WTC11 (cell line): ENCODE measurements around the gene CYB5B. TPM values are rescaled to one million over a fixed set of nuclear protein-coding genes. Genes with fewer than 3 reads are reported as not detected.

Source experiments
- ATAC-seq: fragments of 200-7000 bp; cut with Tn5 transposase; 2 replicates; pipeline ENCODE4 v1.10.0; 2021; ENCODE audit warnings: mild to moderate bottlenecking, moderate library complexity
- CTCF ChIA-PET: fragments of 300-600 bp; sonication (Branson Sonifier 250); formaldehyde crosslinking; loops from one replicate; lab custom pipeline; 2021; ENCODE audit warnings: antibody characterized with exemption; lab: Charles Lee
- POLR2A ChIA-PET: fragments of 350-600 bp; sonication (Branson Sonifier 250); formaldehyde crosslinking; loops from one replicate; lab custom pipeline; 2021; ENCODE audit warnings: antibody characterized with exemption; lab: Charles Lee
- DNase-seq: peaks from one replicate; pipeline ENCODE4 v3.0.0; 2021; ENCODE audit warnings: low spot score
- H3K27ac Mint-ChIP-seq: 2 replicates; pipeline ENCODE4 v1.8.0; 2021; ENCODE audit warnings: mixed read lengths
- H3K27me3 Mint-ChIP-seq: 2 replicates; pipeline ENCODE4 v1.8.0; 2021; ENCODE audit warnings: low read depth, mild to moderate bottlenecking, moderate library complexity, mixed read lengths
- H3K36me3 Mint-ChIP-seq: 2 replicates; pipeline ENCODE4 v1.8.0; 2021; ENCODE audit warnings: mixed read lengths
- H3K4me1 Mint-ChIP-seq: 2 replicates; pipeline ENCODE4 v1.8.0; 2022; ENCODE audit warnings: mixed read lengths
- H3K4me3 Mint-ChIP-seq: 2 replicates; pipeline ENCODE4 v1.8.0; 2021; ENCODE audit warnings: mild to moderate bottlenecking, moderate library complexity, mixed read lengths
- H3K9me3 Mint-ChIP-seq: 2 replicates; pipeline ENCODE4 v1.8.0; 2021; ENCODE audit warnings: mixed read lengths
- CBFB ChIP-seq: sonication (generic); formaldehyde crosslinking; IDR thresholded peaks from 2 replicates; pipeline ENCODE4 v1.8.1; 2022; ENCODE audit warnings: mild to moderate bottlenecking, low read depth, missing genetic modification reagents
- ESRRA ChIP-seq: sonication (generic); formaldehyde crosslinking; IDR thresholded peaks from 2 replicates; pipeline ENCODE4 v1.8.1; 2022; ENCODE audit warnings: mild to moderate bottlenecking, missing genetic modification reagents, borderline replicate concordance
- FOXP1 ChIP-seq: sonication (generic); formaldehyde crosslinking; IDR thresholded peaks from 2 replicates; pipeline ENCODE4 v1.8.0; 2022; ENCODE audit warnings: missing genetic modification reagents, mild to moderate bottlenecking, moderate library complexity, borderline replicate concordance
- GRHL2 ChIP-seq: fragments of 250-450 bp; sonication (Bioruptor Pico); IDR thresholded peaks from 2 replicates; pipeline ENCODE4 v1.8.0; 2022; ENCODE audit warnings: mild to moderate bottlenecking, moderate library complexity; ENCODE audit not compliant: insufficient replicate concordance, severe bottlenecking
- PRRX2 ChIP-seq: fragments of 250-450 bp; sonication (Bioruptor Pico); IDR thresholded peaks from 2 replicates; pipeline ENCODE4 v1.8.0; 2021; ENCODE audit warnings: mild to moderate bottlenecking
- RELA ChIP-seq: sonication (generic); formaldehyde crosslinking; IDR thresholded peaks from 2 replicates; pipeline ENCODE4 v1.8.1; 2022; ENCODE audit warnings: missing genetic modification reagents, mild to moderate bottlenecking, borderline replicate concordance
- SMAD3 ChIP-seq: sonication (generic); formaldehyde crosslinking; IDR thresholded peaks from 2 replicates; pipeline ENCODE4 v1.8.0; 2022; ENCODE audit warnings: missing genetic modification reagents, mild to moderate bottlenecking, borderline replicate concordance
- SMAD4 ChIP-seq: sonication (generic); formaldehyde crosslinking; IDR thresholded peaks from 2 replicates; pipeline ENCODE4 v1.8.0; 2022; ENCODE audit warnings: mild to moderate bottlenecking, missing genetic modification reagents
- TEAD1 ChIP-seq: sonication (generic); formaldehyde crosslinking; IDR thresholded peaks from 2 replicates; pipeline ENCODE4 v1.8.0; 2022; ENCODE audit warnings: mild to moderate bottlenecking, missing genetic modification reagents
- TEAD4 ChIP-seq: sonication (generic); formaldehyde crosslinking; IDR thresholded peaks from 2 replicates; pipeline ENCODE4 v1.8.0; 2022; ENCODE audit warnings: mild to moderate bottlenecking, missing genetic modification reagents
- ZNF263 ChIP-seq: sonication (generic); formaldehyde crosslinking; IDR thresholded peaks from 2 replicates; pipeline ENCODE4 v1.8.1; 2022; ENCODE audit warnings: low read depth, mild to moderate bottlenecking, moderate library complexity, missing genetic modification reagents
- ZNF423 ChIP-seq: fragments of 250-450 bp; sonication (Bioruptor Pico); IDR thresholded peaks from 2 replicates; pipeline ENCODE4 v2.1.2; 2022; ENCODE audit warnings: mild to moderate bottlenecking, moderate library complexity
- total RNA-seq: library from RNA; stranded (reverse); gene quantifications from 3 replicates; pipeline ENCODE4 v1.2.3, GENCODE V29; 2021
- TF ChIP-seq, protein P1 (sequence below): sonication (generic); formaldehyde crosslinking; IDR thresholded peaks from 2 replicates; pipeline ENCODE4 v1.8.1; 2023; ENCODE audit warnings: mild to moderate bottlenecking, missing genetic modification reagents, moderate library complexity
- TF ChIP-seq, protein P2 (sequence below): sonication (generic); formaldehyde crosslinking; conservative IDR thresholded peaks from 2 replicates; pipeline ENCODE4 v1.8.1; 2023; ENCODE audit warnings: mild to moderate bottlenecking, low read depth, missing genetic modification reagents, moderate library complexity
- TF ChIP-seq, protein P3 (sequence below): sonication (generic); formaldehyde crosslinking; IDR thresholded peaks from 2 replicates; pipeline ENCODE4 v1.8.1; 2022; ENCODE audit warnings: low read depth, mild to moderate bottlenecking, moderate library complexity, missing genetic modification reagents, borderline replicate concordance
- TF ChIP-seq, protein P4 (sequence below): fragments of 250-450 bp; sonication (Bioruptor Pico); IDR thresholded peaks from 2 replicates; pipeline ENCODE4 v1.9.0; 2021; ENCODE audit warnings: mild to moderate bottlenecking
- TF ChIP-seq, protein P5 (sequence below): sonication (generic); formaldehyde crosslinking; IDR thresholded peaks from 2 replicates; pipeline ENCODE4 v1.8.0; 2022; ENCODE audit warnings: missing genetic modification reagents

CYB5B gene
- total RNA-seq, 1 experiment from 2014 or later, result 109 TPM

DNA sequence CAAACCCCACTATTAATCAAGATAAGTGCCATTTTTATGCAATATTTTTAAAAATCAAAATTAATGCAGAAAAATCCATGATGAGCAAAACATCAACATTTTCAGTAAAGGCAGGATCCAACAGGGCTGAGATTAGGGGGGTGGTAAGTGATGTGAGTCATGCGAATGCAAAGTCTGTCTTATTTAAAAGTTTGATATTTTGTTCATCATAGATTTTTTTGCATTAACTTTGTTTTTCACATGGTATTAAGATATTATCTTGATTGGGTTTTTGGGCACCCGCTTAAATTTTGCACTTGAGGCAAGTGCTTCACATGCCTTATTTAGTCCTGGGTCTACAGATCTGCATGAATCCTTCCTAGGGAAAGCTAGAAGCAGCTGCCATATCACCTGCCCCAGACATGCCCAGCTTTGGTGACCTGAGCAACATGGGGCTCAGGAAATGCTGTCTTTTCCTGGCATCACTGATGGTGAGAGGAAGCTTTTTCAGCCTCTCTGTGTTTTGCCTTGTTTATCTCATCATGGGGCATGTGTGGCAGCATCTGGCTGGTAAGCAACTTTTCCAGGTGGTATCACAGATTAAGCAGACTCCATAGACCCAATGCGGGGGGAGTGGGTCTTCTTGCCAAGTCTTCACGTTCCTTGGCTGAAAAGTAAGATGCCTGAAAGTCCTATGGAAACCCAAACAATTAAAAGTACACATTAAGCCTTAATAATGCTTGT, 83.8 kb downstream of the CYB5B start:
- no peak for ATAC-seq
- ChIA-PET POLR2A (no interaction called here), CTCF (no interaction called here)
- TF ChIP-seq CBFB (no peak), PRRX2 (CRISPR knock-in tag) (no peak), RELA (CRISPR knock-in tag) (no peak)
- no peaks in the 10 kb centered on the region for H3K36me3 Mint-ChIP-seq
- no peak for DNase-seq
- H3K4me3 Mint-ChIP-seq, result no peak overlapping the region
- peaks cover 5% of the 10 kb centered on the region; the same call in 1 of the 2 replicates for H3K9me3 Mint-ChIP-seq
- H3K27ac Mint-ChIP-seq, result no peak overlapping the region
- no peaks in the 10 kb centered on the region for H3K4me1 Mint-ChIP-seq
- H3K27me3 Mint-ChIP-seq, result no peaks in the 10 kb centered on the region

DNA sequence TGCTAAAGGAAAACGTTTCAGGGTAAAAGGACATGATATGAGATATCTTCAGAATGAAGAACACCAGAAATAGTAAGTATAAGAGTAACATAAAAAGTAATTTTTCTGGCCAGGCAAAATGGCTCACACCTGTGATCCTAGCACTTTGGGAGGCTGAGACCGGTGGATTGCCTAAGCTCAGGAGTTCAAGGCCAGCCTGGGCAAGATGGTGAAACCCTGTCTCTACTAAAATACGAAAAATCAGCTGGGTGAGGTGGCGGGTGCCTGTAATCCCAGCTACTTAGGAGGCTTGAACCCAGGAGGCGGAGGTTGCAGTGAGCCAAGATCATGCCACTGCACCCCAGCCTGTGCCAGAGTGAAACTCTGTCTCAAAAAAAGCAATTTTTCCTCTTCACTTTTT, 84.7 kb downstream of the CYB5B start:
- no peak overlapping the region for H3K4me3 Mint-ChIP-seq
- TF ChIP-seq ZNF423 (CRISPR knock-in tag) (no peak), RELA (CRISPR knock-in tag) (no peak), TEAD1 (CRISPR knock-in tag) (no peak), ZNF263 (CRISPR knock-in tag) (no peak), ESRRA (no peak), GRHL2 (CRISPR knock-in tag) (no peak), FOXP1 (CRISPR knock-in tag) (no peak)
- TF ChIP-seq, protein P1, sequence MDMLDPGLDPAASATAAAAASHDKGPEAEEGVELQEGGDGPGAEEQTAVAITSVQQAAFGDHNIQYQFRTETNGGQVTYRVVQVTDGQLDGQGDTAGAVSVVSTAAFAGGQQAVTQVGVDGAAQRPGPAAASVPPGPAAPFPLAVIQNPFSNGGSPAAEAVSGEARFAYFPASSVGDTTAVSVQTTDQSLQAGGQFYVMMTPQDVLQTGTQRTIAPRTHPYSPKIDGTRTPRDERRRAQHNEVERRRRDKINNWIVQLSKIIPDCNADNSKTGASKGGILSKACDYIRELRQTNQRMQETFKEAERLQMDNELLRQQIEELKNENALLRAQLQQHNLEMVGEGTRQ (CRISPR knock-in tag), result no peak
- TF ChIP-seq, protein P2, sequence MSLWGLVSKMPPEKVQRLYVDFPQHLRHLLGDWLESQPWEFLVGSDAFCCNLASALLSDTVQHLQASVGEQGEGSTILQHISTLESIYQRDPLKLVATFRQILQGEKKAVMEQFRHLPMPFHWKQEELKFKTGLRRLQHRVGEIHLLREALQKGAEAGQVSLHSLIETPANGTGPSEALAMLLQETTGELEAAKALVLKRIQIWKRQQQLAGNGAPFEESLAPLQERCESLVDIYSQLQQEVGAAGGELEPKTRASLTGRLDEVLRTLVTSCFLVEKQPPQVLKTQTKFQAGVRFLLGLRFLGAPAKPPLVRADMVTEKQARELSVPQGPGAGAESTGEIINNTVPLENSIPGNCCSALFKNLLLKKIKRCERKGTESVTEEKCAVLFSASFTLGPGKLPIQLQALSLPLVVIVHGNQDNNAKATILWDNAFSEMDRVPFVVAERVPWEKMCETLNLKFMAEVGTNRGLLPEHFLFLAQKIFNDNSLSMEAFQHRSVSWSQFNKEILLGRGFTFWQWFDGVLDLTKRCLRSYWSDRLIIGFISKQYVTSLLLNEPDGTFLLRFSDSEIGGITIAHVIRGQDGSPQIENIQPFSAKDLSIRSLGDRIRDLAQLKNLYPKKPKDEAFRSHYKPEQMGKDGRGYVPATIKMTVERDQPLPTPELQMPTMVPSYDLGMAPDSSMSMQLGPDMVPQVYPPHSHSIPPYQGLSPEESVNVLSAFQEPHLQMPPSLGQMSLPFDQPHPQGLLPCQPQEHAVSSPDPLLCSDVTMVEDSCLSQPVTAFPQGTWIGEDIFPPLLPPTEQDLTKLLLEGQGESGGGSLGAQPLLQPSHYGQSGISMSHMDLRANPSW, result no peak
- TF ChIP-seq, protein P3, sequence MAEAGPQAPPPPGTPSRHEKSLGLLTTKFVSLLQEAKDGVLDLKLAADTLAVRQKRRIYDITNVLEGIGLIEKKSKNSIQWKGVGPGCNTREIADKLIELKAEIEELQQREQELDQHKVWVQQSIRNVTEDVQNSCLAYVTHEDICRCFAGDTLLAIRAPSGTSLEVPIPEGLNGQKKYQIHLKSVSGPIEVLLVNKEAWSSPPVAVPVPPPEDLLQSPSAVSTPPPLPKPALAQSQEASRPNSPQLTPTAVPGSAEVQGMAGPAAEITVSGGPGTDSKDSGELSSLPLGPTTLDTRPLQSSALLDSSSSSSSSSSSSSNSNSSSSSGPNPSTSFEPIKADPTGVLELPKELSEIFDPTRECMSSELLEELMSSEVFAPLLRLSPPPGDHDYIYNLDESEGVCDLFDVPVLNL (CRISPR knock-in tag), result no peak
- TF ChIP-seq, protein P4, sequence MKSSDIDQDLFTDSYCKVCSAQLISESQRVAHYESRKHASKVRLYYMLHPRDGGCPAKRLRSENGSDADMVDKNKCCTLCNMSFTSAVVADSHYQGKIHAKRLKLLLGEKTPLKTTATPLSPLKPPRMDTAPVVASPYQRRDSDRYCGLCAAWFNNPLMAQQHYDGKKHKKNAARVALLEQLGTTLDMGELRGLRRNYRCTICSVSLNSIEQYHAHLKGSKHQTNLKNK (CRISPR knock-in tag), result no peak
- TF ChIP-seq, all 79 proteins: peak for 0
- no peak overlapping the region for H3K27ac Mint-ChIP-seq
- no peak for ATAC-seq
- CTCF ChIA-PET, result no interaction called here
- H3K36me3 Mint-ChIP-seq, result no peaks in the 10 kb centered on the region
- peaks cover 5% of the 10 kb centered on the region; the same call in 1 of the 2 replicates for H3K9me3 Mint-ChIP-seq
- no peaks in the 10 kb centered on the region for H3K27me3 Mint-ChIP-seq
- POLR2A ChIA-PET, result no interaction called here
- H3K4me1 Mint-ChIP-seq, result no peaks in the 10 kb centered on the region; the same call in 1 of the 2 replicates
- no peak for DNase-seq

DNA sequence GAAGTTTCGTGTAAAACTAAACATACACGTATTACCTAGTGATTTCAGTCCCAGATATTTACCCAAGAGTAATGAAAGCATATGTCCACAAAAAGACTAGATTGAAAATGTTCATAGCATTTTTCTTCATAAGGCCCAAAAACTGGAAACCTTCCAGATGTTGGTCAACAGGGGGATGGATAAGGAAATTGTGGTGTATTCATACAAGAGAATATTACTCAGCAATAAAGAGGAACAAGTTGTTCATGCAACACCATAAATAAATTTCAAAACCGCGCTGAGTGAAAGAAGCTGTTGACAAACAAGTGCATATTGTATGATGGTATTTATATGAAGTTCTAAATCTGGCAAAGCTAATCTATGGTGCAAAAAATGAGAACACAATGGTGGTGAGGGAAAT, 87.2 kb downstream of the CYB5B start:
- H3K36me3 Mint-ChIP-seq, result no peaks in the 10 kb centered on the region
- peaks cover 5% of the 10 kb centered on the region; the same call in 1 of the 2 replicates for H3K9me3 Mint-ChIP-seq
- DNase-seq, result no peak
- POLR2A ChIA-PET, result interaction anchor here (1.2 kb wide), 1 partner anchor 87 kb away, joined by 3 read pairs; no protein-coding TSS in a partner anchor
- no peak overlapping the region for H3K27ac Mint-ChIP-seq
- ATAC-seq, result no peak
- CTCF ChIA-PET, result no interaction called here
- no peak for TF ChIP-seq TEAD4 (CRISPR knock-in tag)
- no peak for TF ChIP-seq SMAD4 (CRISPR knock-in tag)
- TF ChIP-seq SMAD3, result no peak
- TF ChIP-seq, protein P5, sequence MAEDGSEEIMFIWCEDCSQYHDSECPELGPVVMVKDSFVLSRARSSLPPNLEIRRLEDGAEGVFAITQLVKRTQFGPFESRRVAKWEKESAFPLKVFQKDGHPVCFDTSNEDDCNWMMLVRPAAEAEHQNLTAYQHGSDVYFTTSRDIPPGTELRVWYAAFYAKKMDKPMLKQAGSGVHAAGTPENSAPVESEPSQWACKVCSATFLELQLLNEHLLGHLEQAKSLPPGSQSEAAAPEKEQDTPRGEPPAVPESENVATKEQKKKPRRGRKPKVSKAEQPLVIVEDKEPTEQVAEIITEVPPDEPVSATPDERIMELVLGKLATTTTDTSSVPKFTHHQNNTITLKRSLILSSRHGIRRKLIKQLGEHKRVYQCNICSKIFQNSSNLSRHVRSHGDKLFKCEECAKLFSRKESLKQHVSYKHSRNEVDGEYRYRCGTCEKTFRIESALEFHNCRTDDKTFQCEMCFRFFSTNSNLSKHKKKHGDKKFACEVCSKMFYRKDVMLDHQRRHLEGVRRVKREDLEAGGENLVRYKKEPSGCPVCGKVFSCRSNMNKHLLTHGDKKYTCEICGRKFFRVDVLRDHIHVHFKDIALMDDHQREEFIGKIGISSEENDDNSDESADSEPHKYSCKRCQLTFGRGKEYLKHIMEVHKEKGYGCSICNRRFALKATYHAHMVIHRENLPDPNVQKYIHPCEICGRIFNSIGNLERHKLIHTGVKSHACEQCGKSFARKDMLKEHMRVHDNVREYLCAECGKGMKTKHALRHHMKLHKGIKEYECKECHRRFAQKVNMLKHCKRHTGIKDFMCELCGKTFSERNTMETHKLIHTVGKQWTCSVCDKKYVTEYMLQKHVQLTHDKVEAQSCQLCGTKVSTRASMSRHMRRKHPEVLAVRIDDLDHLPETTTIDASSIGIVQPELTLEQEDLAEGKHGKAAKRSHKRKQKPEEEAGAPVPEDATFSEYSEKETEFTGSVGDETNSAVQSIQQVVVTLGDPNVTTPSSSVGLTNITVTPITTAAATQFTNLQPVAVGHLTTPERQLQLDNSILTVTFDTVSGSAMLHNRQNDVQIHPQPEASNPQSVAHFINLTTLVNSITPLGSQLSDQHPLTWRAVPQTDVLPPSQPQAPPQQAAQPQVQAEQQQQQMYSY (CRISPR knock-in tag), result no peak
- H3K4me1 Mint-ChIP-seq, result no peaks in the 10 kb centered on the region; the same call in 1 of the 2 replicates
- H3K27me3 Mint-ChIP-seq, result peaks cover 3% of the 10 kb centered on the region
- no peak overlapping the region for H3K4me3 Mint-ChIP-seq
